Measurements from ENCODE around the gene RBM14.

DNA sequence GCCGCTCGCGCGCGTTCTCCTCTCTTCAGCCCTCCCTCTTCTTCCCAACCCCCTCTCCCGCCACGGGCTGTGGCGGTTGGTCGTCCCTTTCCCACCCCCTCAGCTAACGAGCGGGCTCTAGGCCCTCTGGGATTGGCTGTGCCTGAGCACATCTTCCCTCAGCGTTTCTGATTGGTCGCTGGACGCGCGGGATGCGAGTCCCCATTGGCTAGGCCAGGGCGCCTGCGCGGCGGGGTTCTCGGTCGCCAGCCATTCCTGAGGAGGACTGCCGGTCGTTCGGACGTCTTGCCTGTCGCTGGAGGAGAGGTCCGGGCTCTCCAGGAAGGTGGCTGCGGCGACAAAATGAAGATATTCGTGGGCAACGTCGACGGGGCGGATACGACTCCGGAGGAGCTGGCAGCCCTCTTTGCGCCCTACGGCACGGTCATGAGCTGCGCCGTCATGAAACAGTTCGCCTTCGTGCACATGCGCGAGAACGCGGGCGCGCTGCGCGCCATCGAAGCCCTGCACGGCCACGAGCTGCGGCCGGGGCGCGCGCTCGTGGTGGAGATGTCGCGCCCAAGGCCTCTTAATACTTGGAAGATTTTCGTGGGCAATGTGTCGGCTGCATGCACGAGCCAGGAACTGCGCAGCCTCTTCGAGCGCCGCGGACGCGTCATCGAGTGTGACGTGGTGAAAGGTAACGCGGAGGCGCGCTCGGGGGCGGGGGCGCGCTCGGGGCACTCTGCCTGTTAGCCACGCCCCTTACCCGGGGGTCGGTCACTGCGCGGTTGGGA is at the start of gene RBM14:
- no peak for TF ChIP-seq NFRKB (IDR thresholded peaks at IDR 0.05)
- TF ChIP-seq HDGF (IDR thresholded peaks at IDR 0.05; ENCODE audit: borderline replicate concordance), result no peak
- no peak for TF ChIP-seq BHLHE40 (IDR thresholded peaks at IDR 0.05; ENCODE audit: borderline replicate concordance)
- no peak for TF ChIP-seq ZNF384 (IDR thresholded peaks at IDR 0.05)
- no peak for TF ChIP-seq FOXM1 (IDR thresholded peaks at IDR 0.05; ENCODE audit: borderline replicate concordance)
- TF ChIP-seq LEF1 (IDR thresholded peaks at IDR 0.05; ENCODE audit: borderline replicate concordance), result no peak
- no peak for TF ChIP-seq SUZ12 (IDR thresholded peaks at IDR 0.05)
- TF ChIP-seq L3MBTL2 (conservative IDR thresholded peaks at IDR 0.05), result peak; percentile 88
